HepG2 (cell line): ENCODE measurements around the gene TOR4A. TPM values are rescaled to one million over a fixed set of nuclear protein-coding genes. Genes with fewer than 3 reads are reported as not detected.

ENCODE experiments used
- CCDC6 ChIP-seq: sonication (generic); formaldehyde crosslinking; IDR thresholded peaks from 2 replicates; pipeline ENCODE4 v1.8.1; 2022; ENCODE audit warnings: mild to moderate bottlenecking, missing genetic modification reagents, moderate library complexity
- DMAP1 ChIP-seq: IDR thresholded peaks from 2 replicates; pipeline ENCODE4 v1.6.1; 2016
- IRX3 ChIP-seq: sonication (generic); formaldehyde crosslinking; IDR thresholded peaks from 2 replicates; pipeline ENCODE4 v1.8.1; 2023; ENCODE audit warnings: mild to moderate bottlenecking, low read depth, missing genetic modification reagents, borderline replicate concordance
- KDM5A ChIP-seq: fragments of 200-600 bp; sonication (generic); IDR thresholded peaks from 2 replicates; pipeline ENCODE4 v1.7.0; 2018; ENCODE audit warnings: antibody characterized with exemption, mild to moderate bottlenecking, low read length, borderline replicate concordance
- MED1 ChIP-seq: sonication (generic); formaldehyde crosslinking; IDR thresholded peaks from 2 replicates; pipeline ENCODE4 v1.4.0; 2020; ENCODE audit warnings: missing genetic modification reagents
- NONO ChIP-seq, 2 experiments: fragments of 450-650 bp in 1 of 2; sonication (generic) in 1 of 2; formaldehyde crosslinking in 1 of 2; IDR thresholded peaks in 1 of 2; conservative IDR thresholded peaks in 1 of 2; 2 replicates each; pipeline versions ENCODE4 v1.6.1 to v1.8.0; 2017 to 2022; ENCODE audit warnings: mild to moderate bottlenecking in 1 of 2, missing genetic modification reagents in 1 of 2, moderate library complexity in 1 of 2
- SP2 ChIP-seq: sonication (generic); formaldehyde crosslinking; IDR thresholded peaks from 2 replicates; pipeline ENCODE4 v1.5.1; 2020; ENCODE audit warnings: mild to moderate bottlenecking, missing genetic modification reagents
- TCF7L2 ChIP-seq: IDR thresholded peaks from 2 replicates; pipeline ENCODE4 v1.6.1; 2011; ENCODE audit warnings: mild to moderate bottlenecking, low read depth, low read length, moderate library complexity
- YEATS4 ChIP-seq: sonication (generic); formaldehyde crosslinking; IDR thresholded peaks from 2 replicates; pipeline ENCODE4 v1.4.0; 2020; ENCODE audit warnings: missing genetic modification reagents, borderline replicate concordance
- ZFY ChIP-seq: sonication (generic); formaldehyde crosslinking; IDR thresholded peaks from 2 replicates; pipeline ENCODE4 v1.4.0; 2020; ENCODE audit warnings: missing genetic modification reagents
- ZNF235 ChIP-seq: sonication (generic); formaldehyde crosslinking; IDR thresholded peaks from 2 replicates; pipeline ENCODE4 v1.8.1; 2023; ENCODE audit warnings: mild to moderate bottlenecking, missing genetic modification reagents, borderline replicate concordance
- ZNF253 ChIP-seq: sonication (generic); formaldehyde crosslinking; IDR thresholded peaks from 2 replicates; pipeline ENCODE4 v1.8.0; 2022; ENCODE audit warnings: mild to moderate bottlenecking, missing genetic modification reagents, borderline replicate concordance
- ZNF550 ChIP-seq: sonication (generic); formaldehyde crosslinking; IDR thresholded peaks from 2 replicates; pipeline ENCODE4 v1.4.0; 2020; ENCODE audit warnings: mild to moderate bottlenecking, missing genetic modification reagents, borderline replicate concordance
- ZNF891 ChIP-seq: sonication (generic); formaldehyde crosslinking; IDR thresholded peaks from 2 replicates; pipeline ENCODE4 v1.5.0; 2020; ENCODE audit warnings: mild to moderate bottlenecking, missing genetic modification reagents
- ZSCAN21 ChIP-seq: sonication (generic); formaldehyde crosslinking; IDR thresholded peaks from 2 replicates; pipeline ENCODE4 v1.8.0; 2022; ENCODE audit warnings: mild to moderate bottlenecking, missing genetic modification reagents, moderate library complexity, borderline replicate concordance
- polyA plus RNA-seq, 8 experiments: library from polyadenylated mRNA; depleted of rRNA in 3 of 8; stranded (reverse) in 7 of 8; unstranded in 1 of 8; fragments of >200 nt; fragmentation: Illumina TruSeq in 4 of 8; extraction: Trizol in 4 of 8; gene quantifications; 2 replicates each; pipeline versions ENCODE4 v1.2.1 to v1.2.3, GENCODE V29; 2011 to 2016; ENCODE audit warnings: low read depth in 4 of 8, missing spikeins in 1 of 8, mixed read lengths in 1 of 8; ENCODE audit not compliant: insufficient read depth in 1 of 8
- total RNA-seq, 5 experiments: library from RNA; depleted of rRNA; stranded (reverse); fragments of >200 nt; fragmentation: Illumina TruSeq; extraction: Trizol; gene quantifications; 2 replicates each; pipeline ENCODE4 v1.2.3, GENCODE V29; 2016; ENCODE audit warnings: low read depth in 1 of 5
- TF ChIP-seq, protein P1 (sequence below): sonication (generic); formaldehyde crosslinking; IDR thresholded peaks from 2 replicates; pipeline ENCODE4 v1.8.1; 2023; ENCODE audit warnings: mild to moderate bottlenecking, missing genetic modification reagents
- TF ChIP-seq, protein P2 (sequence below): sonication (generic); formaldehyde crosslinking; IDR thresholded peaks from 2 replicates; pipeline ENCODE4 v1.4.0; 2020; ENCODE audit warnings: missing genetic modification reagents
- TF ChIP-seq, protein P3 (sequence below): sonication (generic); formaldehyde crosslinking; conservative IDR thresholded peaks from 2 replicates; pipeline ENCODE4 v1.4.0; 2020; ENCODE audit warnings: missing genetic modification reagents
- TF ChIP-seq, protein P4 (sequence below): sonication (generic); formaldehyde crosslinking; IDR thresholded peaks from 2 replicates; pipeline ENCODE4 v1.5.0; 2020; ENCODE audit warnings: missing genetic modification reagents
- TF ChIP-seq, protein P5 (sequence below): sonication (generic); formaldehyde crosslinking; IDR thresholded peaks from 2 replicates; pipeline ENCODE4 v1.5.1; 2020; ENCODE audit warnings: missing genetic modification reagents, mild to moderate bottlenecking, borderline replicate concordance
- TF ChIP-seq, protein P6 (sequence below): sonication (generic); formaldehyde crosslinking; IDR thresholded peaks from 2 replicates; pipeline ENCODE4 v1.4.0; 2020; ENCODE audit warnings: low read depth, mild to moderate bottlenecking, missing genetic modification reagents

The TOR4A gene
- total and polyA plus RNA-seq, 2 of the 13 experiments (the other 11 are each of a cell fraction or from before 2014, with no cell fraction given): 11.1 to 14.2 TPM

DNA sequence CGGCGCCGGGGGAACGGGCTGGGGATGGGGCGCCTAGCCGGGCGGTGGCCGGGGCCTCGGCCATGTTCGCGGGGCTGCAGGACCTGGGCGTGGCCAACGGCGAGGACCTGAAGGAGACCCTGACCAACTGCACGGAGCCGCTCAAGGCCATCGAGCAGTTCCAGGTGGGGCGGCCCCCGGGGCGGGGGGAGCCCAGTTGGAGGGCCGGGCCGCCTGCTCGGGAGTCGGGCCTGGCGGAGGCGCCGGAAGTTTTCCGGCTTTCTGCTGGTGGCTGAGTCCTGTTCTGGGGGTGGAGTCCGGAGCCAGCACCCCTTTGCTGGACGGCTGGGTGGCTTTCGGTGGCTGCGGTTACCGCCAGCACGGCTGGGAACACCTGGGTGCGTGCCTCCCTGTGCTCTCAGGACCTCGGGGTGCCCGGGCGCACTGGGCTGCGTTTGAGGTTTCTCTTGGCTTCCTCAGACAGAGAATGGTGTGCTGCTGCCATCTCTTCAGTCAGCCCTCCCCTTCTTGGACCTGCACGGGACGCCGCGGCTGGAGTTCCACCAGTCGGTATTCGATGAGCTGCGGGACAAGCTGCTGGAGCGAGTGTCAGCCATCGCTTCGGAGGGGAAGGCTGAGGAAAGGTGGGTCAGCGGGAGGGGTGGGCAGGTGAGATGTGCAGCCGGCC, 21.9 kb upstream of the TOR4A start (continued):
- TF ChIP-seq NONO (IDR thresholded peaks at IDR 0.05): no peak
- TF ChIP-seq NONO (CRISPR knock-in tag; conservative IDR thresholded peaks at IDR 0.05): peak; percentile 2; the same call in 1 of the 2 replicates
- peak; percentile 34; the same call in 1 of the 2 replicates for TF ChIP-seq ZNF891 (CRISPR knock-in tag)
- TF ChIP-seq, protein P1, sequence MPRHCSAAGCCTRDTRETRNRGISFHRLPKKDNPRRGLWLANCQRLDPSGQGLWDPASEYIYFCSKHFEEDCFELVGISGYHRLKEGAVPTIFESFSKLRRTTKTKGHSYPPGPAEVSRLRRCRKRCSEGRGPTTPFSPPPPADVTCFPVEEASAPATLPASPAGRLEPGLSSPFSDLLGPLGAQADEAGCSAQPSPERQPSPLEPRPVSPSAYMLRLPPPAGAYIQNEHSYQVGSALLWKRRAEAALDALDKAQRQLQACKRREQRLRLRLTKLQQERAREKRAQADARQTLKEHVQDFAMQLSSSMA (CRISPR knock-in tag): no peak
- TF ChIP-seq, protein P2, sequence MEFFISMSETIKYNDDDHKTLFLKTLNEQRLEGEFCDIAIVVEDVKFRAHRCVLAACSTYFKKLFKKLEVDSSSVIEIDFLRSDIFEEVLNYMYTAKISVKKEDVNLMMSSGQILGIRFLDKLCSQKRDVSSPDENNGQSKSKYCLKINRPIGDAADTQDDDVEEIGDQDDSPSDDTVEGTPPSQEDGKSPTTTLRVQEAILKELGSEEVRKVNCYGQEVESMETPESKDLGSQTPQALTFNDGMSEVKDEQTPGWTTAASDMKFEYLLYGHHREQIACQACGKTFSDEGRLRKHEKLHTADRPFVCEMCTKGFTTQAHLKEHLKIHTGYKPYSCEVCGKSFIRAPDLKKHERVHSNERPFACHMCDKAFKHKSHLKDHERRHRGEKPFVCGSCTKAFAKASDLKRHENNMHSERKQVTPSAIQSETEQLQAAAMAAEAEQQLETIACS (CRISPR knock-in tag): peak; percentile 4; the same call in 1 of the 2 replicates
- no peak for TF ChIP-seq TCF7L2
- no peak for TF ChIP-seq MED1 (CRISPR knock-in tag)
- TF ChIP-seq, protein P3, sequence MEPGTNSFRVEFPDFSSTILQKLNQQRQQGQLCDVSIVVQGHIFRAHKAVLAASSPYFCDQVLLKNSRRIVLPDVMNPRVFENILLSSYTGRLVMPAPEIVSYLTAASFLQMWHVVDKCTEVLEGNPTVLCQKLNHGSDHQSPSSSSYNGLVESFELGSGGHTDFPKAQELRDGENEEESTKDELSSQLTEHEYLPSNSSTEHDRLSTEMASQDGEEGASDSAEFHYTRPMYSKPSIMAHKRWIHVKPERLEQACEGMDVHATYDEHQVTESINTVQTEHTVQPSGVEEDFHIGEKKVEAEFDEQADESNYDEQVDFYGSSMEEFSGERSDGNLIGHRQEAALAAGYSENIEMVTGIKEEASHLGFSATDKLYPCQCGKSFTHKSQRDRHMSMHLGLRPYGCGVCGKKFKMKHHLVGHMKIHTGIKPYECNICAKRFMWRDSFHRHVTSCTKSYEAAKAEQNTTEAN (CRISPR knock-in tag): peak; percentile 11; the same call in 1 of the 2 replicates
- peak; percentile 27 for TF ChIP-seq YEATS4 (CRISPR knock-in tag)
- TF ChIP-seq IRX3 (CRISPR knock-in tag): peak; percentile 1; the same call in 1 of the 2 replicates
- TF ChIP-seq, protein P4, sequence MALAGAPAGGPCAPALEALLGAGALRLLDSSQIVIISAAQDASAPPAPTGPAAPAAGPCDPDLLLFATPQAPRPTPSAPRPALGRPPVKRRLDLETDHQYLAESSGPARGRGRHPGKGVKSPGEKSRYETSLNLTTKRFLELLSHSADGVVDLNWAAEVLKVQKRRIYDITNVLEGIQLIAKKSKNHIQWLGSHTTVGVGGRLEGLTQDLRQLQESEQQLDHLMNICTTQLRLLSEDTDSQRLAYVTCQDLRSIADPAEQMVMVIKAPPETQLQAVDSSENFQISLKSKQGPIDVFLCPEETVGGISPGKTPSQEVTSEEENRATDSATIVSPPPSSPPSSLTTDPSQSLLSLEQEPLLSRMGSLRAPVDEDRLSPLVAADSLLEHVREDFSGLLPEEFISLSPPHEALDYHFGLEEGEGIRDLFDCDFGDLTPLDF (CRISPR knock-in tag): no peak
- TF ChIP-seq ZNF550 (CRISPR knock-in tag): peak; percentile 50; the same call in 1 of the 2 replicates
- 0 out of 2 replicates have a peak, but pooled peaks have one; percentile 21 for TF ChIP-seq ZNF253 (CRISPR knock-in tag)
- 0 out of 2 replicates have a peak, but pooled peaks have one; percentile 20 for TF ChIP-seq CCDC6
- TF ChIP-seq DMAP1 (CRISPR knock-in tag): peak; percentile 45; the same call in 1 of the 2 replicates
- TF ChIP-seq ZFY (CRISPR knock-in tag): peak; percentile 54; the same call in 1 of the 2 replicates
- peak; percentile 18; the same call in 1 of the 2 replicates for TF ChIP-seq ZSCAN21
- peak; percentile 95 for TF ChIP-seq KDM5A
- TF ChIP-seq, protein P5, sequence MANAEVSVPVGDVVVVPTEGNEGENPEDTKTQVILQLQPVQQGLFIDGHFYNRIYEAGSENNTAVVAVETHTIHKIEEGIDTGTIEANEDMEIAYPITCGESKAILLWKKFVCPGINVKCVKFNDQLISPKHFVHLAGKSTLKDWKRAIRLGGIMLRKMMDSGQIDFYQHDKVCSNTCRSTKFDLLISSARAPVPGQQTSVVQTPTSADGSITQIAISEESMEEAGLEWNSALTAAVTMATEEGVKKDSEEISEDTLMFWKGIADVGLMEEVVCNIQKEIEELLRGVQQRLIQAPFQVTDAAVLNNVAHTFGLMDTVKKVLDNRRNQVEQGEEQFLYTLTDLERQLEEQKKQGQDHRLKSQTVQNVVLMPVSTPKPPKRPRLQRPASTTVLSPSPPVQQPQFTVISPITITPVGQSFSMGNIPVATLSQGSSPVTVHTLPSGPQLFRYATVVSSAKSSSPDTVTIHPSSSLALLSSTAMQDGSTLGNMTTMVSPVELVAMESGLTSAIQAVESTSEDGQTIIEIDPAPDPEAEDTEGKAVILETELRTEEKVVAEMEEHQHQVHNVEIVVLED: no peak
- TF ChIP-seq, protein P6, sequence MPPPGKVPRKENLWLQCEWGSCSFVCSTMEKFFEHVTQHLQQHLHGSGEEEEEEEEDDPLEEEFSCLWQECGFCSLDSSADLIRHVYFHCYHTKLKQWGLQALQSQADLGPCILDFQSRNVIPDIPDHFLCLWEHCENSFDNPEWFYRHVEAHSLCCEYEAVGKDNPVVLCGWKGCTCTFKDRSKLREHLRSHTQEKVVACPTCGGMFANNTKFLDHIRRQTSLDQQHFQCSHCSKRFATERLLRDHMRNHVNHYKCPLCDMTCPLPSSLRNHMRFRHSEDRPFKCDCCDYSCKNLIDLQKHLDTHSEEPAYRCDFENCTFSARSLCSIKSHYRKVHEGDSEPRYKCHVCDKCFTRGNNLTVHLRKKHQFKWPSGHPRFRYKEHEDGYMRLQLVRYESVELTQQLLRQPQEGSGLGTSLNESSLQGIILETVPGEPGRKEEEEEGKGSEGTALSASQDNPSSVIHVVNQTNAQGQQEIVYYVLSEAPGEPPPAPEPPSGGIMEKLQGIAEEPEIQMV (CRISPR knock-in tag): peak; percentile 95
- TF ChIP-seq SP2 (CRISPR knock-in tag): peak; percentile 14; the same call in 1 of the 2 replicates
- TF ChIP-seq ZNF235: no peak
